ENCODE results near the gene MAVS.

MAVS gene

GRCh38 chr20:3916364-3916763 is 69.7 kb downstream of the MAVS start:
- DNase-seq, result no peak

- DNase-seq, result no peak
Measured at GRCh38 chr20:3919352-3919751, 72.7 kb downstream of the MAVS start.

- no peak for DNase-seq
Measured at GRCh38 chr20:3922223-3922982, 75.8 kb downstream of the MAVS start.

- no peak for DNase-seq
Measured at GRCh38 chr20:3922983-3923339, 76.3 kb downstream of the MAVS start.

GRCh38 chr20:3923818-3924217 is 77.2 kb downstream of the MAVS start:
- DNase-seq, result no peak

GRCh38 chr20:3924304-3925112 is 77.9 kb downstream of the MAVS start:
- DNase-seq, result no peak

GRCh38 chr20:3925113-3925695 is 78.6 kb downstream of the MAVS start:
- no peak for DNase-seq
